ENCODE measurements around the gene VAMP3.

- no peak for TF ChIP-seq CTCF (IDR thresholded peaks at IDR 0.05; ENCODE audit: low read depth, low read length)
- TF ChIP-seq EZH2phosphoT487 (IDR thresholded peaks at IDR 0.05; ENCODE audit: low read depth) = no peak
Measured at GRCh38 chr1:7768583-7768982, 2.5 kb upstream of the VAMP3 start.

Data from OCI-LY3 (cell line).